Measurements from ENCODE around the gene PRR36. TPM values are rescaled to one million over a fixed set of nuclear protein-coding genes. Genes with fewer than 3 reads are reported as not detected.

Gene PRR36
- total RNA-seq, 4 donors from 2014 or later, result not detected

DNA sequence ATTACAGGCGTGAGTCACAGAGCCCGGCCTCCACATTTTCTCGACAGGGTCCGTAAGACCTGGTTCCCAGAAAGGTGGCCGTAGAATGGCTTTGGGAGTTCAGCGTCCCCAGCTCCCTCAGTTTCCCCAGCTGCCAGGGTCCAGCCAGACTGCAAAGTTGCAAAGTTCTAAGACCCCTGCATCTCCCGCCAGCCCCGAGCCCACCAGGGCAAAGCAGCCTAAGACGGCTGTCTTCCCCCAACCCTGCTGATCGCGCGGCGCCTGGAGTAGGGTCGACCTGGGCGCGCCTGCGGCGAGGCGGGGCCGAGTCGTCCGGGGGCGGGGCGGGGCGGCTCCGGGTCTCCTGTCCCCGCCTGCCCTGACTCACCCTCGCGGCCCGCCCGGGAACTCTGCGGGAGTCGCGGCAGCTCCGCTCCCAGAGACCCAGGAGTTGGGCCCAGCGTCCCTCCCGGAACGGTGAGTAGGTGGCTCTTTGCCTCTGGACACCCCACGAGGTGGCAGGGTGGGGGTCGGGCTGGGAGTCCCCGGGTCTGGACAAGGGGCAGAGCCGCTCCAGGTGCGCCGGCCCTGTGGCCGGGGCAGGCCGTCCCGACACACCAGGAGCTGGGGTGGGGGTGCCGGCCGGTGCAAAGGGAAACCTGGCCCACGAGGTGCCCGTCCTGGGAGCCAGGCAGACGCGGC lies 14.1 kb upstream of the PRR36 start, which contains the start of gene LRRC8E:
TSS of gene LRRC8E (plus strand) at position 366 of the 681 bp plus-strand sequence. CDS start 7,094 bp downstream, outside the sequence.
- Histone ChIP-seq H3K27me3 (peaks cover 0 to 10% of the 10 kb centered on the region in 2 donors), H3K36me3 (no peaks in the 10 kb centered on the region), H3K27ac (no peak within 1 kb of the TSS), H3K4me3 (peak within 1 kb of the TSS in 2 of 4 donors; percentile 53 to 56), H3K9me3 (no peaks in the 10 kb centered on the region), H3K4me1 (peaks cover 0 to 12% (median 0%) of the 10 kb centered on the region in 4 donors)
- TF ChIP-seq, protein P1, sequence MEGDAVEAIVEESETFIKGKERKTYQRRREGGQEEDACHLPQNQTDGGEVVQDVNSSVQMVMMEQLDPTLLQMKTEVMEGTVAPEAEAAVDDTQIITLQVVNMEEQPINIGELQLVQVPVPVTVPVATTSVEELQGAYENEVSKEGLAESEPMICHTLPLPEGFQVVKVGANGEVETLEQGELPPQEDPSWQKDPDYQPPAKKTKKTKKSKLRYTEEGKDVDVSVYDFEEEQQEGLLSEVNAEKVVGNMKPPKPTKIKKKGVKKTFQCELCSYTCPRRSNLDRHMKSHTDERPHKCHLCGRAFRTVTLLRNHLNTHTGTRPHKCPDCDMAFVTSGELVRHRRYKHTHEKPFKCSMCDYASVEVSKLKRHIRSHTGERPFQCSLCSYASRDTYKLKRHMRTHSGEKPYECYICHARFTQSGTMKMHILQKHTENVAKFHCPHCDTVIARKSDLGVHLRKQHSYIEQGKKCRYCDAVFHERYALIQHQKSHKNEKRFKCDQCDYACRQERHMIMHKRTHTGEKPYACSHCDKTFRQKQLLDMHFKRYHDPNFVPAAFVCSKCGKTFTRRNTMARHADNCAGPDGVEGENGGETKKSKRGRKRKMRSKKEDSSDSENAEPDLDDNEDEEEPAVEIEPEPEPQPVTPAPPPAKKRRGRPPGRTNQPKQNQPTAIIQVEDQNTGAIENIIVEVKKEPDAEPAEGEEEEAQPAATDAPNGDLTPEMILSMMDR (IDR thresholded peaks at IDR 0.05), result no peak
- no peak for TF ChIP-seq POLR2A (IDR thresholded peaks at IDR 0.05)
- DNase-seq, result peak in 2 of 3 donors; percentile 79 to 86

DNA sequence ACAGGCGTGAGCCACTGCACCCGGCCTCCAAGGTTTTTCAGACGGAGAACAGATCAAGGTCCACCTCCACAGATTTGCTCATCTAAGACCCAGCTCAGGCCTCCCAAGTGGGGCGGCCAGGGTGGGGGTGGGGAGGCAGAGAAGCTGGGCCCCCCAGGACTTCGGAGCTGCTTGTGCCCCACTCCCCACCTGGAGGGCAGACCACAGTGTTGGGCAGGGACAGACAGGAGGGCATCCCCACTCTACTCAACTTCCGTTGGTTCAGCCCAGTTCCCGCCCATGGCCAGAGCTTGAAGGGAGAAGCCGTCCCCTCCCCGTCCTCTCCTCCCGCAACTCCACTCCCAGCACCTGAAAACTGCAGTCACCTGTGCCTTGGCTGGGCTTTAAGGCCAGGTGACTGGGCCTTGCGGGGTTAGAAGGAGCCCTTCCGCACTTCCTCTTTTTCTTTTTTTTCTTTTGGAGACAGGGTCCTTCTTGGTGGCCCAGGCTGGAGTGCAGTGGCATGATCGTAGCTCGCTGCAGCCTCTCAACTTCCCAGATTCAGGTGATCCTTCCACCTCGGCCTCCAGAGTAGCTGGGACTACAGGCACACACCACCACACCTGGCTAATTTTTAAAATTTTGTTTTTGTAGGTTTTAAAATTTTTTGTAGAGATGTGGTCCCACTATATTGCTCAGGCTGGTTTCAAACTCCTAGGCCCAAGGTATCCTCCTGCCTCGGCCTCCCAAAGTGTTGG lies 13.4 kb upstream of the PRR36 start:
- Histone ChIP-seq H3K27ac (no peak overlapping the region), H3K4me3 (peak overlapping the region in 1 of 4 donors; percentile 56), H3K36me3 (no peaks in the 10 kb centered on the region), H3K9me3 (no peaks in the 10 kb centered on the region), H3K4me1 (peaks cover 0 to 12% (median 0%) of the 10 kb centered on the region in 4 donors), H3K27me3 (peaks cover 0 to 10% of the 10 kb centered on the region in 2 donors)
- TF ChIP-seq, protein P1 (IDR thresholded peaks at IDR 0.05), result no peak
- TF ChIP-seq POLR2A (IDR thresholded peaks at IDR 0.05), result no peak
- no peak for DNase-seq

DNA sequence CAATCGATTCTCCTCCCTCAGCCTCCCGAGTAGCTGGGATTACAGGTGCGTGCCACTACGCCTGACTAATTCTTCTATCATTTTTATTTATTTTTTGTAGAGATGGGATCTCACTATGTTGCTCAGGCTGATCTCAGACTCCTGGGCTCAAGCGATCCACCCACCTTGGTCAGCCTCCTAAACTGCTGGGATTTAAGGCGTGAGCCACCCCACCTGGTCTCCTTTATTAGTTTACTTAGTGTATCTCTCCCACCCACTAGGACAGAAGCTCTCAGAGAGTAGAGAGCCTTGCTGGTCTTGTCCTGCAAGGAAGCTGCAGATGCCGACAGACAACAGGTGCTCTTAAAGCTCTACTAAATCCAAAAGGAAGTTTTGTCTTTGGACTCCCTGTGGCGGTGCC lies 11.6 kb upstream of the PRR36 start:
- peaks cover 0 to 12% (median 0%) of the 10 kb centered on the region in 4 donors for H3K4me1 ChIP-seq
- no peak for TF ChIP-seq POLR2A (IDR thresholded peaks at IDR 0.05)
- TF ChIP-seq, protein P1 (IDR thresholded peaks at IDR 0.05), result no peak
- H3K9me3 ChIP-seq, result no peaks in the 10 kb centered on the region
- H3K36me3 ChIP-seq, result no peaks in the 10 kb centered on the region
- no peak for DNase-seq
- H3K27me3 ChIP-seq, result peaks cover 0 to 10% of the 10 kb centered on the region in 2 donors
- no peak overlapping the region for H3K4me3 ChIP-seq
- H3K27ac ChIP-seq, result no peak overlapping the region

GRCh38 chr19:7883796-7884570 lies 9.8 kb upstream of the PRR36 start:
- H3K27ac ChIP-seq, result no peak overlapping the region

DNA sequence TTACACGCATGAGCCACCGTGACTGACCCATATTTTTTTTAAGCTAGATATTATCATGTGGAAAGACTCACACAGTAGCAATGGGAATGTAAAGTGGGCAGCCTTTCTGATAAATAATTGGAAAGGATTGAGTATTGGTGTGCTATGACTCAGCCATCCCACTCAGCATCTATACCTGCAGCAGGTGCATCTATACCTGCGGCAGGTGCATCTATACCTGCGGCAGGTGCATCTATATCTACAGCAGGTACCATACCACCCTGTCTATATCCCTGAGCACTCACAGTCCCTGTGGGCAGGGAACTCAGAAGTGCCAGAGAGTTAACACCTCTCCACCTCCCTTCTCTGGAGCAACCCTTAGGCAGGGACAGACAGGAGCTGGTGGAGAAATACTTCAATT lies 8.9 kb upstream of the PRR36 start:
- Histone ChIP-seq H3K4me3 (no peak overlapping the region), H3K4me1 (peaks cover 0 to 2% (median 0%) of the 10 kb centered on the region in 4 donors), H3K27me3 (peaks cover 0 to 3% of the 10 kb centered on the region in 2 donors), H3K9me3 (no peaks in the 10 kb centered on the region), H3K27ac (no peak overlapping the region), H3K36me3 (no peaks in the 10 kb centered on the region)
- no peak for TF ChIP-seq POLR2A (IDR thresholded peaks at IDR 0.05)
- TF ChIP-seq, protein P1 (IDR thresholded peaks at IDR 0.05), result no peak
- DNase-seq, result no peak

More at GRCh38 chr19:7883796-7884570, 9.8 kb upstream of the PRR36 start:
- Histone ChIP-seq H3K27me3 (peaks cover 0 to 10% of the 10 kb centered on the region in 2 donors), H3K4me3 (no peak overlapping the region), H3K36me3 (no peaks in the 10 kb centered on the region), H3K4me1 (peaks cover 0 to 11% (median 0%) of the 10 kb centered on the region in 4 donors), H3K9me3 (no peaks in the 10 kb centered on the region)
- no peak for DNase-seq
- TF ChIP-seq, protein P1 (IDR thresholded peaks at IDR 0.05), result no peak
- no peak for TF ChIP-seq POLR2A (IDR thresholded peaks at IDR 0.05)

All from Peyer's patch (tissue), 4 donors.